ENCODE data around the gene MPP4.

Gene MPP4, protein sequence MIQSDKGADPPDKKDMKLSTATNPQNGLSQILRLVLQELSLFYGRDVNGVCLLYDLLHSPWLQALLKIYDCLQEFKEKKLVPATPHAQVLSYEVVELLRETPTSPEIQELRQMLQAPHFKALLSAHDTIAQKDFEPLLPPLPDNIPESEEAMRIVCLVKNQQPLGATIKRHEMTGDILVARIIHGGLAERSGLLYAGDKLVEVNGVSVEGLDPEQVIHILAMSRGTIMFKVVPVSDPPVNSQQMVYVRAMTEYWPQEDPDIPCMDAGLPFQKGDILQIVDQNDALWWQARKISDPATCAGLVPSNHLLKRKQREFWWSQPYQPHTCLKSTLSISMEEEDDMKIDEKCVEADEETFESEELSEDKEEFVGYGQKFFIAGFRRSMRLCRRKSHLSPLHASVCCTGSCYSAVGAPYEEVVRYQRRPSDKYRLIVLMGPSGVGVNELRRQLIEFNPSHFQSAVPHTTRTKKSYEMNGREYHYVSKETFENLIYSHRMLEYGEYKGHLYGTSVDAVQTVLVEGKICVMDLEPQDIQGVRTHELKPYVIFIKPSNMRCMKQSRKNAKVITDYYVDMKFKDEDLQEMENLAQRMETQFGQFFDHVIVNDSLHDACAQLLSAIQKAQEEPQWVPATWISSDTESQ

DNA sequence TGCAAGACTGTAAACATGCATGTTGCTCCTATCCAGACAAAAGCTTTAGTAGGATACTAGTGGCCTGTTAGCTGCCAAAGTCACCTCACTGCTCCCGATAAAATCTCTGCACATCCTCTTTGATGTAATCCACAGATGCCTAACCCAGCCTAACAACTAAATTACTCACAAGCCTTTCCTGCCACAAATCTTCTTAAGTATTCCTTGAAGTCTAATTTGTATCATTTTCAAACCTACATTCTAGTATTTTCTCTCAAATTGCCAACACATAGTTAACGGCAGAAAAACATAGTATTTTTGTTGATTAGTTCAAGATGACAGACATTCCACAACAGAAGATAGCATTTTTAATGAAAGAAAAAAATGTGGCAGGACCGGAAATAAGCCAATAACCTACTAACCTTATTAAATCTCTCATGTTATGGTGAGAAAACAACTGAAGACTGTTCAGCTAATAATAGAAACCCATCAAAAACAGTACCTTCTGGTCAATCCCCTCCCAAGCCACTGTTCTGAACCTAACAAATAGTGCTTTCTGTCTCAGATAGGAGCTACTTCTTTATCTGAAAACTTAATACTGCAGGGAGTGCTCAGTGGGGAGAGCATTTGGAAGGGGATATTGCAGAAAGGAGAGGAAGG is at the start of gene MPP4:
MPP4 (minus strand) TSS at position 57 of the 639 bp plus-strand sequence. CDS start 4,690 bp downstream, outside the sequence.
- intact Hi-C loops (cut with DNase I) = no loop called here
- no peak for DNase-seq

DNA sequence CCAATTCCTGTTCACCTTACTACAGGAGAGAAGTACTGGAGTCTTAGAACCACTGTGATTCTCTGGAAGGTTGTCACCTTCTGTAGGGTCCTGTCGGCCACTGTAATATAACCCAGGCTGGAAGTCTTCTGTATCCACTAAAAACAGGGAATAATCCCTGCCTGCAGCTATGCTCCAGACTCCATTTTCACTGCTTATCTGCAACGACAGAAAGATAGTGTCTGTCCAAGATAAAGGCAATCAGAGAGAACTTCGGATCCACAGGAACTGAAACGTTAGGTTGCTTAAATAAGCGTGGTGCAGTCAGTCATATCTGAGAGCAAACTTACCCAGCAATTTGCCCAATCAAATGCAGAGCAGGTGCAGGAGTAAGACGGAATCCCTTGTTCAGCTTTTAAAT is 48.1 kb upstream of the MPP4 start:
- intact Hi-C loops (cut with DNase I) = no loop called here
- DNase-seq = no peak

DNA sequence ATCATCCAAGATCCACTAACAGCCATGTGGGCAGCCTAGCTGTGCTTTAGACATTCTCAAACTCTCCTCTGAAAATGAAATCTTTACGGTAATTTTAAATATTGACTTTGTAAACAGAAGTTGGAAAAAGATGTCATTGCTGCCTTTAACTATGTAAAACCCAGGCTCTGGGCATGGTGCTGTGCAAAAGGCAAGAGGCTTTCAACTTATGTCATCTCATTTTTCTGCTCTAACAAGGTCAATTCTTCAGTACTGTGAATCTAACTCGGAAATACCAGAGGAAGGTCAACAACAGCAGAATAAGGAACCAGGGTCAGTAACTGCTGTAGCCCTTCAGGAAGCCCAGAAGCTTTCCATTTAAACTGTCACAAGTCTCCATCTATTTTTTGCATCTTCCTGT is 37.0 kb upstream of the MPP4 start:
- no peak for DNase-seq
- intact Hi-C loops (cut with DNase I) = no loop called here

DNA sequence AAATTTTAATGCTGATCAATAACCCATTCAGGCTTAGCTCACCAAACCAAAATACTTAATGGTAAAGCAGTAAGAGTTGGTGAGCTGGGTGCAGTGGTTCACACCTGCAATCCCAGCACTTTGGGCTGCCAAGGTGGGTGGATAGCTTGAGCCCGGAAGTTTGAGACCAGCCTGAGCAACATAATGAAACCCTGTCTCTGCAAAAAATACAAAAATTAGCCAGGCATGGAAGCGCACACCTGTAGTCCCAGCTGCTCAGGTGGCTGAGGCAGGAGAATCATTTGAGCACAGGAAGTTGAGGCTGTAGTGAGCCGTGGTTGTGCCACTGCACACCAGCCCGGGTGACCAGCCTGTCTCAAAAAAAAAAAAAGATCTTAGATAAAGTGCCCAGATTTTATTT is 35.7 kb upstream of the MPP4 start:
- intact Hi-C loops (cut with DNase I) = no loop called here
- DNase-seq = no peak

DNA sequence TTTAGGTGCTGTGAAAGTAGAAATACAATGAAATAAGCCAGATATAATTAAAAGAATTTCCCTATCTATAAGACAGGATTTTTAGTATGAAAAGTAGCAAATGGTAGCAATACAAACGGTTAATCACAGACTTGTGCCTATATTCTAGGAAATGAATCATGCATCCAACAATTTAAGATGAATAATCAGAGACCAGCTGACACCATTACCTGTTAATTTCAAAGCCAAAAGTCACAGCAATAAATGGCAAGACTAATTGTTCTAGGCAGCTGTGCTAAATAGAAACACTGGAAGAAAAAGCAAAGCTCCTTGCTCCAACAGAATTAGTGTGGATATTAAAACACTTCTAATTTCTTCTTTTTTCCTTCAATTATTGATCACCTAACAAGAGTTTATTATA is 35.1 kb upstream of the MPP4 start:
- DNase-seq = no peak
- intact Hi-C loops (cut with DNase I) = no loop called here

DNA sequence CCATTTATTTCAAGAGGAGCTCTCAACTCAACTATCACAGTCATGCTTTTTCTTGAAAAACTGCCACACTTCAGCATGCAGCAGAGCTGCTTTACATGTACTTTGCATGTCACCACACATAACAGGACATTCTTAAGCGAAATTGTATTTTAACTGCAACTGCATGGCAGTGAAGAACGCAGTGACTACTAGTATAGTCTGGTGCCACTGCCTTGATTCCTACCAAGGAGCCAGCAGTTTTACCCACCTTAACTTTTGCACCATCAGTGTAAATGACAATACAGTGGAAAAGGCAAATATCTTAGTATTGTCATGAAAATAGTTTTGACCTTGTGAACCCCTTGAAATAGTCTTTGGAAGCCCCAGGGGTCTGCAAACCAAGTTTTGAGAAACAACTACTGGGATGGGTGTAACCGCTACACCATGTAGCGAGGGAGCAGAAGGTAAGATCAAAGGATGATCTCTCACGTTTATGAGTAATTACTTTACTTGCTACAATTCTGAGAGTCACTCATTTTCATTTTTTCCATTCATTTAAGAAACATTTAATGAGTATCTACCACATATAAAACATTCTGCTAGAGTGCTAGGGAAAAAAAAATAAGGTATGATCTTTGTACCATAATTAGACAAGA is 32.3 kb upstream of the MPP4 start:
- intact Hi-C loops (cut with DNase I) = no loop called here
- no peak for DNase-seq

DNA sequence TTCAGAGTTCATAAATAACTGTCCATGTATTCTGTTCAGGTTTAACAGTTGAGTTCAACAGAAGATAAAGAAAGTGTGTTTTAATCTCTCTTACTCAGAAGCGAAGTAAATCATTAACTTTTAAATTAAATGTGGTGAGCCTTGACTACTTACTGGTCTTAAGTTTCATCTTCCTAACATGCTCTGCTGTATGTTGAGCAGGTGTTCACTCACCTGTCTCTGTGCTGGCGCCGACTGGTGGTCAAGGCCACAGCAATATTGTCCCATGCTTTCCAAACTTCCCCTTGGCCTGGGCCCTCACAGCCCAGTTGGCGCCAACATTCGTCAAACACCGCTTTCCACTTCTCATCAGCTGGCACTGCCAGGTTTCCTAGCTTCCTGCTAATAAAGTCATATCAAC is 17.0 kb upstream of the MPP4 start:
- intact Hi-C loops (cut with DNase I) = no loop called here
- no peak for DNase-seq

DNA sequence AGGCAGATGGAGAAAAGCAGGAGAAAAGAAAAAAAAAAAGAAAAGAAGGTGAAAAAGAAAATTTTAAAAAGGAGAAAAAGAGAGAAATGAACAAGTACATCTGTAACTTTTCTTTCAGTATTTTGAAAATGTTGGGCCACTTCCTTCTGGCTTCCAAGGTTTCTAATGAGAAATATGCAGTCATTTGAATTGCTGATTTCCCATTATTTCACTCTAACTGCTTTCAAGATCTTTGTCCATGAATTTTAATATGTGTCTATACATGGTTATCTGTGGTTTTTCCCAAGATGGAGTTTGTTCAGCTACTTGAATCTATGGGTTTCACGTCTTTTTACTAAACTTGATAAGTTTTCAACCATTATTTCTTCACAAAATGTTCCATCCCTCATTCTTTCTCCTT is 14.3 kb upstream of the MPP4 start:
- DNase-seq = no peak
- intact Hi-C loops (cut with DNase I) = no loop called here

DNA sequence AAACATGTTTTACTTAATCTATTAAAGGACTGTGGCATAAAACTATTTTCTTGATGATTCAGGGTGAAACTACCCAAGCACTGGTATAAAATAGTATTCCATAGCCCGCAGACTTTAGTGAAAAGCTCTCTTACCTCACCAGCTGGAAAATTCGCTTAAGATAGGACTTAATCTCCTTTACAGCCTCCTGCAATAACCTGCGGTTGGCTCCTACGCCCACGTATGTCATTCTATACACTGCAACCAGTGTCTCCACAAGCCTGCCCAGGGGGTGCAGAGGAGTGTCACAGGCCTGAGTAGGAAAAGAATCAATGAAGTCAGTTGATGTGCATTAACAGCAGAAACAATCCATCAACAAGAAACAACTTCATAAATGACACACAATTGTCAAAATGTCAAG is 11.3 kb upstream of the MPP4 start:
- intact Hi-C loops (cut with DNase I) = no loop called here
- no peak for DNase-seq

DNA sequence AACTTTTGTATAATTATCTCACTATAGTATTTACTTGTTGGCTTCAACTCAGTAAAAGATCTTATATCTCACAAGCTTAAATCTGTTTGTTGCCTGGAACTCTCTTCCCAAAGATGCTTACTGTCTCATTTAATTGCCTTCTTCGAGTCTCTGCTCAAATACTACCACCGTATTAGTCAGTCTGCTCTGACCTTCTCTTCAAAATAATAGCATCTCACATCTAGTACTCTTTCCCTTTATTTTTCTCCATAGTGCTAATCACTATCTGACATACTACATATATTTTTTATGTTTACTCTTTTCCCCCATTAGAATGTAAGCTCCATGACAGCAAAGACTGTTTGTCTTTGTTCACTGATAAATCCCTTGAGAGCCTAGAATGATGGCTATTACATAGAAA is 10.6 kb upstream of the MPP4 start:
- no peak for DNase-seq
- intact Hi-C loops (cut with DNase I) = no loop called here

DNA sequence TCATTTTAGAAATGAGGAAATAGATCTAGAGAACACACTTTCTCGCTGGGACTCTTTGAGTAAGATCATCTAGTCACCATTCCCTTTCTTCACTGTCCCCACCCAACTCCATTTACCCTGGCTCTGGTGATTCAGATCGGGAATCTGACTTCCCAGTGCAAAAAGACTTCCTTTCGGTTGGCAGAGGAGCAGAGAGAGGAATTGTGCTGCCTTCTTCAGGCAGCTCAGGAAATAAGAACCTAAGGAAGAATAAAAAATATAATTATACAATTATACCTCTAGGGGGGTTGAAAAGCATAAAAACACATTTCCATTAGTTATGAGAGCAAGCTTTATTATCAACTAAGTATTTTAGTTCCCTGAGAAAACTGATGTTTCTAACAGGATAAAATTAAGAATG is 9.3 kb upstream of the MPP4 start:
- intact Hi-C loops (cut with DNase I) = no loop called here
- no peak for DNase-seq

DNA sequence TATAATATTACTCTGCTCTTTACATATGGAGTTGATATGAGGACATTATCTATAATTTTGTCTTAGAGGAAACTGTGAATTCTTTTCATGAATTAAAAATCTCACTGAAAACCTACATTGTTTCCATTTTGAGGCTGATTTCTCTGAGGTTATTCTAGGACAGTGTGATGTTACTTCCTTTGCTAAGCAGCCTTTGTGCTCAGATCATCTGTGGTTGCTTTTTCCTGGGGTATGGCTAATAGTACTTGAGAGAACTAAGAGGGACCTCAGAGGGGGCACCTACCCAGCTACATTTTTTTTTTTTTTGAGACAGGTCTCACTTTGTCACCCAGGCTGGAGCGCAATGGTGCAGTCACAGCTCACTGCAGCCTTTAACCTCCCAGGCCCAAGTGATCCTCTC is 8.7 kb upstream of the MPP4 start:
- intact Hi-C loops (cut with DNase I) = no loop called here

DNA sequence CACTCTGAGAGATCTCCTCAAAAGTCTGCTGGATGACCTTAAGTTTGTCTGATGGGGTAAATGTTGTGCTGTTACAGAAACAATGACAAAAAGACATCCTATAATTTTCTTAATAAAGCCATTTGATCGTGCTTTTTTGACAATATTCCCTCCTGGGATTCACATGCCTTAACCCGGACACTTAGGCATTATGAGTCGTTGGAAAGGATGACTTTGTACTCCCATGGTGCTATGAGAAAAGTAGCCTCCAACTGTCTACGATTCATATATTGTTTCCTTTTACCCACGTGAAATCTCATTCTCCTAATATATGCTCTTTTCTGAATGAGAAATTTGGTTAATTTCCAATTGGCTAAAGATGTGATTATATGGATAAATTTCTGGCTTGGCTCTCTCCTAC is 6.1 kb upstream of the MPP4 start:
- intact Hi-C loops (cut with DNase I) = no loop called here
- no peak for DNase-seq

More for the DNA sequence above, 8.7 kb upstream of the MPP4 start:
- no peak for DNase-seq

DNA sequence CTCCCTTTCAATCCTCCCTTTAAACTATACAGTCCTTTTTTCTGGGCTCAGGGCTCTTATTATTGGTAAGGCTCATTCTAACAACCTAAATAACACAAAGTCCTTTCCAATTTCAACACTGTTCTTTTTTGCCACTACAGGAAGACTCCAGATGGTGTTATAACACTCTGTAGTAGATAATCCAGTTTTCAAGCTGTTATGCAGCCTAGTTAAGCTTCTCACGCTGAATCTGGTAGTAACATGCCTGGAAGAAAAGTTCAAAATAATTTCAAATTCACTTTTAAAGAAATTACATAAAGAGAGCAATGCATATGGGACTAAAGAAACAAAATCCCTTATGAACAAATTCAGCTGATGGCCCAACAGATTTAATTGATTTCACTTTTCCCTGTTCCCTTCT is 3.2 kb upstream of the MPP4 start:
- DNase-seq = no peak
- intact Hi-C loops (cut with DNase I) = no loop called here

DNA sequence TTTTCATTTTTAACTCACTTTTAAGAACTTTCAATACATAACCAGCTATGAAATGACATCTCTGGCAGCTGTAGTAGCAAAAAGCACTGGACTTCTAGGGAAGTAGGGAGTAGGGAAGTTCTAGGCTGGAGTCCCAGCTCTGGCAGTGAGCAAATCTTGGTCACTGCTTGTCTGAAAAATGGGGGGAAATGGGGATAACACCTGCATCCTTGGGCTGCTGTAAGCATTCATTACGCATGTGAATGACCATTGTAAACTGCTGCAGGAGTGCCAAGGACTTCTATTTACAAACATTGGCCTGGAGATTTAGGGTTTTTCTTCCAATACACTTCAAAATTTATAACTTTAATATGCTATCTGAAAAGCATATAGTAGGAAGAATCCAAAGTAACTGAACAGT is 972 bp upstream of the MPP4 start:
- intact Hi-C loops (cut with DNase I) = no loop called here
- no peak for DNase-seq

DNA sequence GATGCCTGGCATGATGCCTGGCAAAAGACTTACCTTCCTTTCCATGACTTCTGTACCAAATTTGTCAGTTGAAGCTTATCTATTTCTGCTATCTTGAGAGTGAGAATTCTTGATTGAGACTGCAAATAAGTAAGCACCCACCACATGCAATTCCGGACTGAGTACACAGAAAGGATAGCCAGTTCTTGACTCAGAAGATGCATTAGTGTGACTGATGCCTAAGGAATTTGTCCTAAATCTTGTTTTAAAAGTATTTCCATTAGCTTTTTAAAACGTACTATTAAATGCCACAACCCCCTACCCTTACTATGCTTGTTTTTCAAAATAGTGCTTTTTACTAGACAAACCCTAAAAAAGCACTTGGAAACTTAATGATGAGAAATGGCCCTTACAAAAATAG is 545 bp downstream of the MPP4 start:
- intact Hi-C loops (cut with DNase I) = no loop called here
- no peak for DNase-seq

DNA sequence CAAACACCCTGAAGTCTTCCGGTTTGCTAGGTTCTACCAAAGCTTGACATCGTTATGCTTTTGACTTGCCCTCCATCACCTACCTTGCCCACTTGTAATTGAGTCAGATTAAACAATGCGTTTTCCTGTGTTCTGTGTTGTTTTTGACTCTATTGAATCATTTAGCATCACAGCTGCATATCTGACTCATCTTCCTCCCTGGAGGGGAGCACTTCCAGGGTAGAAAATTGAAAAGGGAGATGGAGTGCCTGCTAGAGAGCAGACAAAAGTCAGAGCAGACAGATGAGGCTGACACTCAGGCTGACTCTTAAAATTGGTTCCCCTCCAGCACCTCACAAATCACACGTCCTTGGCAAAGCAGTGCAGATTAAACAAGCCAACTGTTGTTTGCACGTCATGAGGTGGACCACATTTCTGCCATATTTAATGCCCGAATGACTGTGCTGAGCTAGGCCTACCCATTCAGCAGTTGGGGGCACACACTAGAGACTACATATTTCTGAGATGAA is 2.2 kb downstream of the MPP4 start:
- intact Hi-C loops (cut with DNase I) = no loop called here
- DNase-seq = no peak

DNA sequence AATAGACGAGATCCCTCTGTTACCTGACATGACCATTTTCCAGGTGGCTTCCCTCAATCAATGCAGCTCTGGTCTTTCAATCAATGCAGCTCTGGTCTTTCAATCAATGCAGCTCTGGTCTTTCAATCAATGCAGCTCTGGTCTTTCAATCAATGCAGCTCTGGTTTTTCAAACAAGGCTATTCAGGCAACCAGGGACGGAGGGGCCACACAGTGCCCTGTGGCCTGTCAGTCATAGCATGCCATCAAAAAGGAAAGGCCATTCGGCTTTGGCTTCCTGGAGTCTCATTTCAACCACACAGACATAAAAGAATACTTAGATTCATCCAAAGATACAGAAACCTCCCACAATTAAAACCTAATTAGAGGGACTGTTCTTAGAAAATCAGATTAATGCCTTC is 13.3 kb downstream of the MPP4 start:
- intact Hi-C loops (cut with DNase I) = no loop called here
- DNase-seq = no peak

DNA sequence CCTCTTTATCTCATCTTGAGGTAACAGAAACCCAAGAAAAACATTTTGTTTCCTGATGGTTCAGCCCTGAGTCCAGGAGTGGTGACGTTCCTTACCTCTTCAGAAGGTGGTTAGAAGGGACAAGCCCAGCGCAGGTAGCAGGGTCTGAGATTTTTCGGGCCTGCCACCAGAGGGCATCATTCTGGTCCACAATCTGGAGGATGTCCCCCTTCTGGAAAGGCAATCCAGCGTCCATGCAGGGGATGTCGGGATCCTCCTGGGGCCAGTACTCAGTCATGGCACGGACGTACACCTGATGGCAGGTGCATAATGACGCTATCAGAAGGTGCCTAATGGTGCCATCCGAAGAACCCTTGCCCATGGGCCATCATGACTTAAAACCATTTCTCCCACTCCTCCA is 17.7 kb downstream of the MPP4 start:
- no peak for DNase-seq
- intact Hi-C loops (cut with DNase I) = no loop called here

DNA sequence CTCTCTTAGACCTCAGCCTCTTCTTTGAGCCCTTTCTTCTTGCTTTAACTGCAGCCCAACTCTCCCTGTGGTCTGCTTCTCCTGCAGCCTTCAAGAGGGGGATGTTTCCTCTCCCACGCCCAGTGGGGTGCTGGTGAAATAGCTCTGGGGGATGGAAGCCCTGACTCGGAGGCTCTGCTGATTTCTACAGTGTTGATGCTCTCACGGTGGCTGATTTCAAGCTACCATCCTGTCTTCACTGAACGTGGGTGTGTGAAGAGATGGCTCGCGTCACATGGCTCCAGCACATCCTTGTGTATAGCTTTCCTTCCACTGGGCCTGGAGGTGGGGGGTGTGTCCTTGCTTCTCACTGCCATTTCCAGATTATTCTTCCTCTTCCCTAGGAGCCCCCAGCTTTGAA is 20.0 kb downstream of the MPP4 start:
- intact Hi-C loops (cut with DNase I) = no loop called here
- peak in 4 of 10 donors; percentile 7 to 83 (median 61) for DNase-seq

DNA sequence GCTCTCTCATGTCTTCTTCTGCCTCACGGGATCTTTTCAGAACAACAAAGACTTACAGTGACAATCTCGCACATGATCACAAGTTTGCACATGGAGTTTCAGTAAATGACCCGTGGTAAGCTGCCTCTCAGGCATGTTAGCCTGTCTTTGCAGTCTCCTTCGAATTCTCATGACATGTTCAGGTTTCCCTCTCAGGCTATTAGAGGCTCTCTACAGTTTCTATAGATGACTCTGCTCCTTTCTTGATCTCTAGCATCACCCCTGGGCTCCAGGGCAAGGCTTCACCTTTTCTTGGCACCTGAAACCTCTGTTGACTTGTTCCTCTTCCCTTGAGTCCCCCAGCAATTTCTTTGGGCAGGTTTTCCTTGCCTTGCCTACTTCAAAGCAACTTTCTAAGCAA is 23.0 kb downstream of the MPP4 start:
- no peak for DNase-seq
- intact Hi-C loops (cut with DNase I) = no loop called here

Data from posterior cingulate gyrus (tissue), 11 donors.